Measurements from ENCODE around the gene SNX2. TPM values are rescaled to one million over a fixed set of nuclear protein-coding genes. Genes with fewer than 3 reads are reported as not detected.

Gene SNX2
- total RNA-seq, 3 donors from 2014 or later (not counting 1 experiment from before 2014, with no cell fraction given), result 47.9 to 57.4 (median 53.2) TPM

GRCh38 chr5:122858451-122858850 is 83.6 kb downstream of the SNX2 start:
- no peaks in the 10 kb centered on the region for H3K36me3 Mint-ChIP-seq
- H3K4me3 Mint-ChIP-seq, result no peak overlapping the region
- TF ChIP-seq CTCF (IDR thresholded peaks at IDR 0.05), result no peak
- ATAC-seq, result no peak
- H3K27me3 ChIP-seq (ENCODE audit: control insufficient read depth, insufficient read depth, low read length), result no peaks in the 10 kb centered on the region
- intact Hi-C loops (cut with micrococcal nuclease), result no loop called here
- no peaks in the 10 kb centered on the region for H3K4me1 ChIP-seq (ENCODE audit: control insufficient read depth, insufficient read depth, low read length)
- no peaks in the 10 kb centered on the region for H3K4me1 Mint-ChIP-seq
- no peaks in the 10 kb centered on the region for H3K36me3 ChIP-seq (ENCODE audit: control insufficient read depth, insufficient read depth, low read length)
- H3K4me3 ChIP-seq (ENCODE audit: low read length), result no peak overlapping the region
- H3K27ac ChIP-seq (ENCODE audit: low read length), result no peak overlapping the region
- H3K9me3 Mint-ChIP-seq, result no peaks in the 10 kb centered on the region
- H3K9me3 ChIP-seq (ENCODE audit: control insufficient read depth, insufficient read depth, low read length), result no peaks in the 10 kb centered on the region
- no CpG with 5 or more reads among the region's 1 CpG for whole genome bisulfite sequencing (ENCODE audit: insufficient coverage)
- H3K27me3 Mint-ChIP-seq (ENCODE audit: low read depth in 2 of 2), result no peaks in the 10 kb centered on the region
- no peak overlapping the region for H3K27ac Mint-ChIP-seq
- DNase-seq, result no peak

- no peak for DNase-seq
- Mint-ChIP-seq H3K9me3 (no peaks in the 10 kb centered on the region), H3K27ac (no peak overlapping the region), H3K4me3 (no peak overlapping the region), H3K27me3 (ENCODE audit: low read depth in 2 of 2) (no peaks in the 10 kb centered on the region), H3K36me3 (no peaks in the 10 kb centered on the region), H3K4me1 (peaks cover 0 to 10% of the 10 kb centered on the region in 2 donors)
- Histone ChIP-seq H3K4me1 (ENCODE audit: control insufficient read depth, insufficient read depth, low read length) (no peaks in the 10 kb centered on the region), H3K27ac (ENCODE audit: low read length) (no peak overlapping the region), H3K4me3 (ENCODE audit: low read length) (no peak overlapping the region), H3K9me3 (ENCODE audit: control insufficient read depth, insufficient read depth, low read length) (no peaks in the 10 kb centered on the region), H3K36me3 (ENCODE audit: control insufficient read depth, insufficient read depth, low read length) (no peaks in the 10 kb centered on the region), H3K27me3 (ENCODE audit: control insufficient read depth, insufficient read depth, low read length) (no peaks in the 10 kb centered on the region)
- WGBS (ENCODE audit: insufficient coverage), result 60% methylated on average over 2 of the region's 2 CpGs
- intact Hi-C loops (cut with micrococcal nuclease), result no loop called here
- no peak for TF ChIP-seq CTCF (IDR thresholded peaks at IDR 0.05)
- no peak for ATAC-seq
Observed at GRCh38 chr5:122863240-122863639, 88.4 kb downstream of the SNX2 start.

GRCh38 chr5:122863721-122864120 is 88.8 kb downstream of the SNX2 start:
- H3K4me1 ChIP-seq (ENCODE audit: control insufficient read depth, insufficient read depth, low read length), result no peaks in the 10 kb centered on the region
- H3K4me3 ChIP-seq (ENCODE audit: low read length), result no peak overlapping the region
- Mint-ChIP-seq H3K4me1 (peaks cover 0 to 10% of the 10 kb centered on the region in 2 donors), H3K9me3 (no peaks in the 10 kb centered on the region), H3K27me3 (ENCODE audit: low read depth in 2 of 2) (no peaks in the 10 kb centered on the region), H3K27ac (no peak overlapping the region), H3K4me3 (no peak overlapping the region), H3K36me3 (no peaks in the 10 kb centered on the region)
- no peak overlapping the region for H3K27ac ChIP-seq (ENCODE audit: low read length)
- no peak for DNase-seq
- 100% methylated on average over 4 of the region's 4 CpGs for WGBS (ENCODE audit: insufficient coverage)
- TF ChIP-seq CTCF (IDR thresholded peaks at IDR 0.05), result no peak
- no peak for ATAC-seq
- no peaks in the 10 kb centered on the region for H3K9me3 ChIP-seq (ENCODE audit: control insufficient read depth, insufficient read depth, low read length)
- no peaks in the 10 kb centered on the region for H3K36me3 ChIP-seq (ENCODE audit: control insufficient read depth, insufficient read depth, low read length)
- H3K27me3 ChIP-seq (ENCODE audit: control insufficient read depth, insufficient read depth, low read length), result no peaks in the 10 kb centered on the region
- intact Hi-C loops (cut with micrococcal nuclease), result no loop called here

GRCh38 chr5:122864400-122864799 is 89.5 kb downstream of the SNX2 start:
- Mint-ChIP-seq H3K4me3 (no peak overlapping the region), H3K36me3 (no peaks in the 10 kb centered on the region), H3K4me1 (peaks cover 0 to 10% of the 10 kb centered on the region in 2 donors), H3K27me3 (ENCODE audit: low read depth in 2 of 2) (no peaks in the 10 kb centered on the region), H3K9me3 (no peaks in the 10 kb centered on the region), H3K27ac (no peak overlapping the region)
- Histone ChIP-seq H3K4me1 (ENCODE audit: control insufficient read depth, insufficient read depth, low read length) (no peaks in the 10 kb centered on the region), H3K9me3 (ENCODE audit: control insufficient read depth, insufficient read depth, low read length) (no peaks in the 10 kb centered on the region), H3K4me3 (ENCODE audit: low read length) (no peak overlapping the region), H3K36me3 (ENCODE audit: control insufficient read depth, insufficient read depth, low read length) (no peaks in the 10 kb centered on the region), H3K27me3 (ENCODE audit: control insufficient read depth, insufficient read depth, low read length) (no peaks in the 10 kb centered on the region), H3K27ac (ENCODE audit: low read length) (no peak overlapping the region)
- ATAC-seq (no peak), DNase-seq (no peak)
- no peak for TF ChIP-seq CTCF (IDR thresholded peaks at IDR 0.05)
- intact Hi-C loops (cut with micrococcal nuclease), result no loop called here
- 80% methylated on average over 6 of the region's 6 CpGs for WGBS (ENCODE audit: insufficient coverage)

Data from natural killer cell (primary cell).